ENCODE measurements around the gene ASTN1. TPM values are rescaled to one million over a fixed set of nuclear protein-coding genes. Genes with fewer than 3 reads are reported as not detected.
A peak's percentile ranks its signal among the peaks of the same experiment; 100 is the strongest.

ASTN1 gene
- polyA plus RNA-seq, 4 donors: 1.7 to 2.0 (median 1.8) TPM

GRCh38 chr1:176849281-176849680 lies 315.2 kb downstream of the ASTN1 start:
- no peak for DNase-seq (ENCODE audit: low read depth in 4 of 4, low spot score in 3 of 4)

- no peak for DNase-seq (ENCODE audit: low read depth in 4 of 4, low spot score in 3 of 4)
These were observed 317.5 kb downstream of the ASTN1 start for GRCh38 chr1:176847052-176847451.

- DNase-seq (ENCODE audit: low read depth in 4 of 4, low spot score in 3 of 4): peak; percentile 40 to 46 (median 44)
These were observed 320.9 kb downstream of the ASTN1 start for GRCh38 chr1:176843352-176844297.

GRCh38 chr1:176841238-176841637 lies 323.3 kb downstream of the ASTN1 start:
- no peak for DNase-seq (ENCODE audit: low read depth in 4 of 4, low spot score in 3 of 4)

- DNase-seq (ENCODE audit: low read depth in 4 of 4, low spot score in 3 of 4): peak in 2 of 4 donors; percentile 17 to 18
These were observed 325.3 kb downstream of the ASTN1 start for GRCh38 chr1:176839216-176839615.

- no peak for DNase-seq (ENCODE audit: low read depth in 4 of 4, low spot score in 3 of 4)
These were observed 326.1 kb downstream of the ASTN1 start for GRCh38 chr1:176838276-176838995.

GRCh38 chr1:176837708-176838107 lies 326.8 kb downstream of the ASTN1 start:
- DNase-seq (ENCODE audit: low read depth in 4 of 4, low spot score in 3 of 4): no peak

GRCh38 chr1:176831150-176831549 lies 333.4 kb downstream of the ASTN1 start:
- no peak for DNase-seq (ENCODE audit: low read depth in 4 of 4, low spot score in 3 of 4)

GRCh38 chr1:176829261-176829660 lies 335.3 kb downstream of the ASTN1 start:
- DNase-seq (ENCODE audit: low read depth in 4 of 4, low spot score in 3 of 4): no peak

GRCh38 chr1:176826265-176826664 lies 338.2 kb downstream of the ASTN1 start:
- no peak for DNase-seq (ENCODE audit: low read depth in 4 of 4, low spot score in 3 of 4)

- DNase-seq (ENCODE audit: low read depth in 4 of 4, low spot score in 3 of 4): no peak
These were observed 344.0 kb downstream of the ASTN1 start for GRCh38 chr1:176820391-176821031.

GRCh38 chr1:176816232-176816631 lies 348.3 kb downstream of the ASTN1 start:
- DNase-seq (ENCODE audit: low read depth in 4 of 4, low spot score in 3 of 4): no peak

- no peak for DNase-seq (ENCODE audit: low read depth in 4 of 4, low spot score in 3 of 4)
These were observed 348.9 kb downstream of the ASTN1 start for GRCh38 chr1:176815621-176816020.

GRCh38 chr1:176811511-176812288 lies 352.8 kb downstream of the ASTN1 start:
- DNase-seq (ENCODE audit: low read depth in 4 of 4, low spot score in 3 of 4): no peak

- no peak for DNase-seq (ENCODE audit: low read depth in 4 of 4, low spot score in 3 of 4)
These were observed 355.2 kb downstream of the ASTN1 start for GRCh38 chr1:176809292-176809691.

Other genes starting within 250 kb of the ASTN1 start
- under 1 TPM; 0.07 to 0.44 (median 0.33) TPM for gene BRINP2, start 6.2 kb upstream of the ASTN1 start, polyA plus RNA-seq (ENCODE audit: insufficient read length in 4 of 4)

Data from right renal pelvis (tissue), 4 donors.